HG03108 (cell line): ENCODE results near the gene CENPO.

Source experiments
- ATAC-seq: cut with Tn5 transposase; IDR thresholded peaks from one replicate; pipeline ENCODE4 v1.9.1; 2021; ENCODE audit warnings: moderate library complexity; ENCODE audit not compliant: unreplicated experiment

The CENPO gene

GRCh38 chr2:24836206-24836605 lies 43.0 kb downstream of the CENPO start:
- no peak for ATAC-seq

- ATAC-seq = no peak
These were observed 43.5 kb downstream of the CENPO start for GRCh38 chr2:24836706-24837105.

GRCh38 chr2:24837996-24838513 lies 44.8 kb downstream of the CENPO start:
- ATAC-seq = no peak

GRCh38 chr2:24838541-24838940 lies 45.3 kb downstream of the CENPO start:
- ATAC-seq = no peak

- no peak for ATAC-seq
These were observed 46.5 kb downstream of the CENPO start for GRCh38 chr2:24839729-24840128.

GRCh38 chr2:24840164-24840869 lies 47.1 kb downstream of the CENPO start:
- ATAC-seq = no peak

- no peak for ATAC-seq
These were observed 48.0 kb downstream of the CENPO start for GRCh38 chr2:24840962-24841945.

- ATAC-seq = no peak
These were observed 49.1 kb downstream of the CENPO start for GRCh38 chr2:24842081-24843050.

GRCh38 chr2:24843330-24843860 lies 50.2 kb downstream of the CENPO start:
- no peak for ATAC-seq

GRCh38 chr2:24844023-24844685 lies 50.9 kb downstream of the CENPO start:
- ATAC-seq = no peak

GRCh38 chr2:24845691-24846090 lies 52.5 kb downstream of the CENPO start:
- ATAC-seq = no peak

- no peak for ATAC-seq
These were observed 57.7 kb downstream of the CENPO start for GRCh38 chr2:24850944-24851343.

- ATAC-seq = no peak
These were observed 58.8 kb downstream of the CENPO start for GRCh38 chr2:24852026-24852425.

- no peak for ATAC-seq
These were observed 59.3 kb downstream of the CENPO start for GRCh38 chr2:24852431-24853020.

GRCh38 chr2:24853046-24853445 lies 59.8 kb downstream of the CENPO start:
- ATAC-seq = no peak

GRCh38 chr2:24853996-24854395 lies 60.8 kb downstream of the CENPO start:
- no peak for ATAC-seq

GRCh38 chr2:24855022-24855622 lies 61.9 kb downstream of the CENPO start:
- no peak for ATAC-seq

- no peak for ATAC-seq
These were observed 62.5 kb downstream of the CENPO start for GRCh38 chr2:24855726-24856125.

GRCh38 chr2:24856791-24857211 lies 63.6 kb downstream of the CENPO start:
- no peak for ATAC-seq
